ENCODE results near the gene OSBPL6. TPM values are rescaled to one million over a fixed set of nuclear protein-coding genes. Genes with fewer than 3 reads are reported as not detected.

Gene OSBPL6
- total RNA-seq, 6 experiments from 2014 or later = 2.4 to 4.1 (median 3.1) TPM

DNA sequence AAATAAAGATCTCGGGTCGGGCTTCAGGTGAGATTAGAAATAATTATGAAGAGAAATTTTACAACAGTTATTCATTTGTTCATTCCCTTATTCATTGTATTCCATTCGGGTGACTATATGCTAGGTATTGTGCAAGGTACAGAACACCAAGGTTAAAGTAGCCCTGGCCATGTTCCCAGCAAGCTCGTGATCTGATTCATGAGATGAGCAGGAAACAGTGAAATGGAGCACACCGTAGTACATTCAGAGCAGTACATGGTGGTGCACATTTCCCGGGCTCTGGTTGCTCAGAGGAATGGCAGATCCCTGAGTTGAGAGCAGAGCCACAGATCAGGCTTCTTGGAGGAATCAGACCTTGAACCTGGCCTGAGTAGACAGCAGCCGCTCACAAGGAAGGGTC, 168.9 kb downstream of the OSBPL6 start:
- TF ChIP-seq POLR2A (IDR thresholded peaks at IDR 0.05) = no peak
- TF ChIP-seq, protein P1, sequence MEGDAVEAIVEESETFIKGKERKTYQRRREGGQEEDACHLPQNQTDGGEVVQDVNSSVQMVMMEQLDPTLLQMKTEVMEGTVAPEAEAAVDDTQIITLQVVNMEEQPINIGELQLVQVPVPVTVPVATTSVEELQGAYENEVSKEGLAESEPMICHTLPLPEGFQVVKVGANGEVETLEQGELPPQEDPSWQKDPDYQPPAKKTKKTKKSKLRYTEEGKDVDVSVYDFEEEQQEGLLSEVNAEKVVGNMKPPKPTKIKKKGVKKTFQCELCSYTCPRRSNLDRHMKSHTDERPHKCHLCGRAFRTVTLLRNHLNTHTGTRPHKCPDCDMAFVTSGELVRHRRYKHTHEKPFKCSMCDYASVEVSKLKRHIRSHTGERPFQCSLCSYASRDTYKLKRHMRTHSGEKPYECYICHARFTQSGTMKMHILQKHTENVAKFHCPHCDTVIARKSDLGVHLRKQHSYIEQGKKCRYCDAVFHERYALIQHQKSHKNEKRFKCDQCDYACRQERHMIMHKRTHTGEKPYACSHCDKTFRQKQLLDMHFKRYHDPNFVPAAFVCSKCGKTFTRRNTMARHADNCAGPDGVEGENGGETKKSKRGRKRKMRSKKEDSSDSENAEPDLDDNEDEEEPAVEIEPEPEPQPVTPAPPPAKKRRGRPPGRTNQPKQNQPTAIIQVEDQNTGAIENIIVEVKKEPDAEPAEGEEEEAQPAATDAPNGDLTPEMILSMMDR (IDR thresholded peaks at IDR 0.05) = no peak
- no peak overlapping the region for H3K27ac ChIP-seq
- H3K36me3 ChIP-seq = no peaks in the 10 kb centered on the region
- intact Hi-C loops (cut with DNase I) = no loop called here
- 85% methylated on average over 7 of the region's 7 CpGs for WGBS (ENCODE audit: insufficient coverage, low coverage, low lambda C conversion rate, missing lambda C conversion rate)
- H3K9me3 ChIP-seq = no peaks in the 10 kb centered on the region
- no peaks in the 10 kb centered on the region for H3K4me1 ChIP-seq
- H3K27me3 ChIP-seq = no peaks in the 10 kb centered on the region
- ATAC-seq (peak in 2 of 4 donors; percentile 83 to 85), DNase-seq (peak in 2 of 3 donors; percentile 62 to 67)
- H3K4me3 ChIP-seq = no peak overlapping the region

DNA sequence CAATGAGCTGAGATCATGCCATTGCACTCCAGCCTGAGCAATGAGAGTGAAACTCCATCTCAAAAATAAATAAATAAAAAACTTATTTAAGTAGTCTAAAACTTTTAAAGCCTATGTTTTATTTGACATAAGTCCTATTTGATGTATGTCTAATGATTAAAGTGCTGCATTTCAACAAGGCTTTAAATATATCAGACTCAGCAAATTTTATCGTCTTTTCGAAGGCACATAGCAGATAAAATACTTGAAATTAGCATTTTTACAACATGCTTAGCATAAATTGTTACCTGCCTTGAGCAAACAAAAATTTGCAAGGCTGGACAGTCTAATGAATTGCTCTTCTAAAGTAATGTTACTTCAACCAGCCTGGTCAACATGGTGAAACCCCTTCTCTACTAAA, 170.8 kb downstream of the OSBPL6 start:
- H3K4me3 ChIP-seq = no peak overlapping the region
- H3K27ac ChIP-seq = no peak overlapping the region
- no peaks in the 10 kb centered on the region for H3K36me3 ChIP-seq
- no peak for ATAC-seq
- H3K27me3 ChIP-seq = no peaks in the 10 kb centered on the region
- H3K9me3 ChIP-seq = no peaks in the 10 kb centered on the region
- DNase-seq = no peak
- TF ChIP-seq, protein P1 (IDR thresholded peaks at IDR 0.05) = no peak
- TF ChIP-seq POLR2A (IDR thresholded peaks at IDR 0.05) = no peak
- no peaks in the 10 kb centered on the region for H3K4me1 ChIP-seq
- intact Hi-C loops (cut with DNase I) = no loop called here
- WGBS (ENCODE audit: insufficient coverage, low coverage, low lambda C conversion rate, missing lambda C conversion rate) = 78% methylated on average over 2 of the region's 2 CpGs

DNA sequence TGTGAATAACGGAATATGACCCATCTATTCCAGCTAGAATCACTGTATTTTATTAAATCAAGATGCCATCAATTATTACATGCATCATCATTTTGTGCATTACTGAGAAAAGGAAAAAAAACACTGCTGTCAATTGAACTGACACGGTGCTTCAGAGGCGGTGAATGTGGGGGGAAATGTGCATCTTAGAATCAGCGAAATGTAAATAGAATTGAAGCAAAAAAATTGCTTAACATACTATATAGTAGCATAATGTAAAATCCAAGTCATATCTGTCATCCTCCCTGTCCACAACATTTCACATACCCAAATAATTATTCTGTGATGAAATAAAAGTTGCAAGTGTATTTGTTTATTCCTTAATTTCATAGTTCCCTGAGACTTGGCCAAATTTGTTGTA, 172.1 kb downstream of the OSBPL6 start:
- WGBS (ENCODE audit: insufficient coverage, low coverage, low lambda C conversion rate, missing lambda C conversion rate) = 98% methylated on average over 4 of the region's 4 CpGs
- no peak overlapping the region for H3K27ac ChIP-seq
- no peak for DNase-seq

DNA sequence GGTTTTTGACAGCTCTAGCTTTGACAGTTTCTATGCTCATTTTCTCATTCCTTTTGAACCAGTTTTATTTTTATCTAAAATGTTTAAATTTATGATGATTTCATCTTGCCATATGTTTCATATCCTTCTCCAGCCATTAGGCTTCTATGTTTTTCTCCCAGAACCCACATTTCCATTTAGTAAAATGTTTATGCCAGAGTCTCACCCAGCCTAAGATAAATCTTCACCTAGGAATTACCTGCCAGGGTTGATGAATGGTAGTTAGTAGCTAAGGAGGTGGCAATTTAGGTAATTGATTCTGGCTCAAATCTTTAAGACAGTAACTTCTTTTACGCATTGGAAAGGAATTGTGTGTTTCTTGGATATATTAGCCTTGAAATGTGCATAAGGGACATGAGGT, 173.0 kb downstream of the OSBPL6 start:
- no peak overlapping the region for H3K4me3 ChIP-seq
- intact Hi-C loops (cut with DNase I) = no loop called here
- H3K27ac ChIP-seq = no peak overlapping the region
- no peaks in the 10 kb centered on the region for H3K9me3 ChIP-seq
- TF ChIP-seq, protein P1 (IDR thresholded peaks at IDR 0.05) = no peak
- TF ChIP-seq POLR2A (IDR thresholded peaks at IDR 0.05) = no peak
- DNase-seq (no peak), ATAC-seq (no peak)
- H3K36me3 ChIP-seq = no peaks in the 10 kb centered on the region
- no peaks in the 10 kb centered on the region for H3K4me1 ChIP-seq
- H3K27me3 ChIP-seq = no peaks in the 10 kb centered on the region
- WGBS (ENCODE audit: insufficient coverage, low coverage, low lambda C conversion rate, missing lambda C conversion rate) = 91% methylated on average over 1 of the region's 1 CpG

More for the DNA sequence above, 172.1 kb downstream of the OSBPL6 start:
- Histone ChIP-seq H3K4me1 (no peaks in the 10 kb centered on the region), H3K27me3 (no peaks in the 10 kb centered on the region), H3K4me3 (no peak overlapping the region), H3K9me3 (no peaks in the 10 kb centered on the region), H3K36me3 (no peaks in the 10 kb centered on the region)
- no peak for TF ChIP-seq POLR2A (IDR thresholded peaks at IDR 0.05)
- TF ChIP-seq, protein P1 (IDR thresholded peaks at IDR 0.05) = no peak
- intact Hi-C loops (cut with DNase I) = no loop called here
- ATAC-seq = no peak

DNA sequence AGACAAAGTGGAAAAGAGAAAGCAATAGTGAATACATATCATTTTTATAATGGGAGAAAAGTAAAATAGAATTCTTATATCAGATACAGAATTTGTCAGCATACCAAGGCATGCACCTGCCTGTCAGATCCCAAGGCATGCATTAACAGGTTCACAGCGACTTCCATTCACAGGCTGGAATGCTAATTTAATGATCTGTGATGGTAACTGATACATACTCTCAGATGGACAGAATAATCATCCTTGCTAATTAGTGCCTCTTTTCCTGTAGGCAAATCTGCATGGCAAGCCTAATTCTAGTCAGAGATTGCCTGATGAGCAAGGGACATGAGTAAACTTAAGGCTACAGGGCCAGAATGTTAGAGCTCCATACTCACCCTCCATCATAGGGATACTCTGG, 180.6 kb downstream of the OSBPL6 start:
- no peak for ATAC-seq
- TF ChIP-seq POLR2A (IDR thresholded peaks at IDR 0.05) = no peak
- TF ChIP-seq, protein P1 (IDR thresholded peaks at IDR 0.05) = no peak
- no peak for DNase-seq
- intact Hi-C loops (cut with DNase I) = no loop called here
- no peak overlapping the region for H3K27ac ChIP-seq
- no peaks in the 10 kb centered on the region for H3K4me1 ChIP-seq
- H3K9me3 ChIP-seq = no peaks in the 10 kb centered on the region
- H3K27me3 ChIP-seq = no peaks in the 10 kb centered on the region
- H3K4me3 ChIP-seq = no peak overlapping the region
- WGBS (ENCODE audit: insufficient coverage, low coverage, low lambda C conversion rate, missing lambda C conversion rate) = no CpG with 5 or more reads among the region's 1 CpG
- H3K36me3 ChIP-seq = no peaks in the 10 kb centered on the region

All from right lobe of liver (tissue), 6 donors.